Panc1 (cell line): Measurements from ENCODE around the gene NFATC1.

Experiments
- SIN3A ChIP-seq: IDR thresholded peaks from 2 replicates; pipeline ENCODE4 v1.6.1; 2012; ENCODE audit warnings: low read depth, mild to moderate bottlenecking, low read length, moderate library complexity, borderline replicate concordance; ENCODE audit not compliant: insufficient read depth
- TF ChIP-seq, protein P1 (sequence below): fragments of 450-650 bp; IDR thresholded peaks from 2 replicates; pipeline ENCODE4 v1.5.1; 2017; ENCODE audit warnings: mild to moderate bottlenecking

DNA sequence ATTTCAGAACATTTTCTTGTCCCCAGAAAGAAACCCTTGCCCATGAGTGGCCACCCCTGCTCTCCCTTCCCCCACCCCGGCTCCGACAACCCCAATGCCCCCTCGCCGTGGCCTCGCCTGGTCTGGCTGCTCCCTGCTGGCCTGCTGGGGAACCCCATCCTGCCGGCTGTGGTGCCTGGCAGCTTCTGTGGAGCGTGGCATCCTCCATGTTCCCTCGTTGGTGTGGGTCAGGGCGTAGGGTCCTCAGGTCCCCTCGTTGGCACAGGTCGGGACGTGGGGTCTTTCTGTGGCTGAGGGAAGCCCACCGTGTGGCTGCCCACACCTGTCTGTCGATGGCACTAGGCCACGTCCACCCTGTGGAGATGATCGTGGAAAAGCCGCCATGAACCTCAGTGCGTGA, 61.9 kb downstream of the NFATC1 start:
- TF ChIP-seq, protein P1, sequence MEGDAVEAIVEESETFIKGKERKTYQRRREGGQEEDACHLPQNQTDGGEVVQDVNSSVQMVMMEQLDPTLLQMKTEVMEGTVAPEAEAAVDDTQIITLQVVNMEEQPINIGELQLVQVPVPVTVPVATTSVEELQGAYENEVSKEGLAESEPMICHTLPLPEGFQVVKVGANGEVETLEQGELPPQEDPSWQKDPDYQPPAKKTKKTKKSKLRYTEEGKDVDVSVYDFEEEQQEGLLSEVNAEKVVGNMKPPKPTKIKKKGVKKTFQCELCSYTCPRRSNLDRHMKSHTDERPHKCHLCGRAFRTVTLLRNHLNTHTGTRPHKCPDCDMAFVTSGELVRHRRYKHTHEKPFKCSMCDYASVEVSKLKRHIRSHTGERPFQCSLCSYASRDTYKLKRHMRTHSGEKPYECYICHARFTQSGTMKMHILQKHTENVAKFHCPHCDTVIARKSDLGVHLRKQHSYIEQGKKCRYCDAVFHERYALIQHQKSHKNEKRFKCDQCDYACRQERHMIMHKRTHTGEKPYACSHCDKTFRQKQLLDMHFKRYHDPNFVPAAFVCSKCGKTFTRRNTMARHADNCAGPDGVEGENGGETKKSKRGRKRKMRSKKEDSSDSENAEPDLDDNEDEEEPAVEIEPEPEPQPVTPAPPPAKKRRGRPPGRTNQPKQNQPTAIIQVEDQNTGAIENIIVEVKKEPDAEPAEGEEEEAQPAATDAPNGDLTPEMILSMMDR = no peak
- no peak for TF ChIP-seq SIN3A
